Activated CD4-positive, alpha-beta T cell treated with anti-CD3 and anti-CD28 coated beads for 48 hours (primary cell): ENCODE data around the gene KDM5B.

Experiments used
- DNase-seq: peaks from one replicate; pipeline ENCODE4 v3.0.0-alpha.2; 2020

The KDM5B gene

DNA sequence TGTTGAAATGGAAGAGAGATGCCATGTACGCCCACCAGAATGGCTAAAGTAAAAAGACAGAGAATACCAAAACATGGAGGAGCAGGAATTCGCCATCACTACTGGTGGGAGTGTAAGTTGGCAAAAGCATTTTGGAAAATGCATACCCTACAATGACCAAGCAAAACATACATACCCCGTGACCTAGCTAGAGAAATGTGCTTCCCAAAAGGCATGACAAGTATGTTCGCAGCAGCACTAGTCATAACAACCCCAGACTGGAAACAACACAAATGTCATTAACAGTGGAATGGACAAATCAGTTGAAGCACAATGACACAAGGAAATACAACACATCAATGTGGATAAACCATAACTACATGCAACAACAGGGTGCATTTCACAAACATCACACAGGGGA is 125.2 kb downstream of the KDM5B start:
- DNase-seq, result no peak

DNA sequence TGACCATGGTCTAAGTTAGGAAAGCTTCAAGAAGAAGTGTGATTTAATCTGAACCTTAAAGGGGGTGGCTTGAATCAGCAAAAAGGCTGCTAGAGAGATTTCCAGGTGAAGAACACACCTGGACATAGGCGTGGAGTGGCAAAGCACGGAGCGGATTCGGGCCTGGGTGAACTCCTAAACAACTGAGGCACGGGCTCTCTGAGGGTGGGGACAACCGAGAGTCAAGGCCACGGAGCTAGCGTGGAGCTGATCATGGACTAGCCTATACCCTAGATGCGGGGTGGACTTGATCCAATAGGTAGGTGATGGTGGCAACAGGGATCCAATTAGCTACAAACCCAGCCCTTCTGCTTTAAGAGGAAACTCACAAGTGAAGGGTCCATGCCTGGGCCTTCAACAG is 125.7 kb downstream of the KDM5B start:
- DNase-seq, result no peak

DNA sequence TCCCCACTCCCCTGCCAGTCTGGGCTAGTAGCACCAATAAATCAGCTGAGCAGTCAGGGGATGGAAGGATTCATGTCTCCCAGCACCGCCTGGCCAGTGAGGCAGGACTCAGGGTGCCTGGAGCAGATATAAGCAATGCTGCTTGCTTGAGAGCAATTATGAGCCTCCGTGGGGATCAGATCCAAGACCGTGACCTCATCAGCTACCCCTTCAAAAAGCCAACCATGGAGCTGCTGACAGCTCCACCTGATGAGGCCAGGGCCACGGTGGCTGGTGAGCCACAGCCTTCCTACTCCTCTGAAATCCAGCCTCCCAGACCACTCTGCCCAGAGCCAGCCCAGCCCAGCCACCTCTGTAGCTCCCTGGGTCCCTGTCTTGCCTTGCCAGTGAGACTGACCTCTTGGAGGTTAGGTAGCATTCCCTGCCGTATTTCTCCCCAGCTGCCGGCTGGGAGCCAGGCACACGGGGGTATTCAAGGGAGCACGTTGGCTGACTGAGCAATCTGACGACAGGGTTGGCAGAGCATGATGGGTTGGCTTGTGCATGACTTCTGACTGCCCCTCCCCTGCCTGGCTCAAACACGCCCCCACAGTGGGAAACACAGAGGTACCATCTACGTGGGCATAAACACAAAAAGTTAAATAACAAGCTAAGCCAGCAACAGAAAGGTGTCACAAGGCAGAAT is 126.3 kb downstream of the KDM5B start:
- DNase-seq, result no peak

DNA sequence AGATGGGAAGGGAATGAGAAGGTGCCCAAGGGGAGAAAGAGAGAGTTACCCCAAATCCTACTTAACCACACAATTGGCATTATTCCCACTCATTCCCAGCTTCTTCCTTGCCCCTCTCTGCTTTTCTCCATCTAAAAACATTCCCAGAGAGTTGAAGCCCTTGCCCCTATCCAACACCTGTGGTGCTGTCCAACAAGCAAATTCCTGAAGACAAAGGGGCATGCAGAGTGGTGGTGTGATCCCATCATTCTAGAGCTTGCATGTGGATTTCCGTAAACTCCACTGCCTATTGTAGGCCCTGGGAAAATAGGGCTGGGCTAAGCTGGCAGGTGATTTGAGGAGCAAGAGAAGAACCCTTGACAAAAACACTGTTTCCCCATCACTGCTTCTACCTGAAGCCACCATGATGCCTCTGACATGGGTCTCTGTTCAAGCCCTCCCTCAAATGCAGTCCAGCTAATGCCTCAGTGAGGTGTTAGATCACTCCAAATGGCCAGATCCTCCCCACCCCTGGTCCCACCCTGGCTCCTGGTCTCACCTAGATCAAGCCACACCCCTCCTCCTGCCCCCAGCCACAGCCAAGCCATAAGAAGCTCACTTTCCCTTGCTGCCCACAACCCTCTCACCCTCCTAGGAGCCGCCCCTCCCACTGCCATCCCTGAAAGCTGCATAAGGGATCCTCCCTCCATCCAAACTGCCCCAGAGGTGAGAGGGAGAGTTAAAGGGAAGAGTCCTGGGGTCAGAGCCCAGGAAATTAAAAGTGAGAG is 127.5 kb downstream of the KDM5B start:
- no peak for DNase-seq

DNA sequence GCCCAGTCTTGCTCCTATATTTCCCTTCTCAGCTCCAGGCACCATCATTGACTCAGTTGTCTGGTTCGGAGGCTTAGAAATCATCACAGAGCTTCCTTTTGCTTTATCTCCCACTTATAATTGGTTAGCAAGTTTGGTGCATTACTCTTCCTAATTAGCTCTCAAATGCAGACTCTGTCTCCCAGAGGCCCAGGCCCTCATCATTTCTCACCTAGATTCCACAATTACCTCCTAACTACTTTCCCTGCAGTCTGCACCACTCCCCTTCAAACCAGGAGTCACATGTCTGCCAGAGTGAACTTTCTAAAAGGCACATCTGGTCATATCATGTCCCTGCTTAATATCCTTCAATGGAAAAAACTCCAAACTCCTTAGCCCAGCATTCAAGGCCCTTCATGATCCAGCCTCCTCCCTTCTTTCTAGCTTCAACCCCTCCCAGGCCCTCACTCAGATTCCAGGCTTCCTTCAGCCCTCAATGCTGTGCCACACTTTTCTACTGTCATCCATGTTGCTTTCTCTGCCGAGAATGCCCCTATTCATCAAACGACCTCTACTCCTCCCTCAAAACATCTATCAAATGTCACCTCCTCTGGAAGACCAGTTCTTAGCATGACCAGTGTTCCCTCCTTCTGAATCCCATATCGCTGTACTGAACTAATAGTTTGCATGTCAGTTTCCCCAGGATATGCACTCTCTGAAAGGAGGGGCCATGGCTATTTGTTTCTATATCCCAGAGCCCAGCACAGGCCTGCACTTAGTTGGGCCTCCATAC is 128.6 kb downstream of the KDM5B start:
- no peak for DNase-seq

DNA sequence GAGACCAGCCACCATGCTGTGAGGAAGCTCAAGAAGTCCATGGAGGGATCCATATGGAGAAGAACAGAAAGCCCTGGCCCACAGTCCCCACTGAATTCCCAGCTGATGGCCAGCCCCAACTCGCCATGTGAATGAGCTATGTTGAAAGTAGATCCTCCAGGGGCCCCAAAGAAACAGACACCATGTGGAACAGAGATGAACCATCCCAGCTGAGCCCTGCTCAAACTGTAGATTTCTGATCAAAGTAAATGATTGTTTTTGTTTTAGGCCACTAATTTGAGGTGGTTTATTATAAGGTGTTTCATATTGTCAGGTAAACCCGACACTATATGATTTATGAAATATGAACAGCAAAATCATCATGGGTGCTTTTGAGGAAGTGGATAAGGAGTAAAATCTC is 130.8 kb downstream of the KDM5B start:
- DNase-seq, result no peak
